SK-N-SH (cell line): Measurements from ENCODE around the gene PRRC2B. TPM values are rescaled to one million over a fixed set of nuclear protein-coding genes. Genes with fewer than 3 reads are reported as not detected.

Source experiments
- CTCF ChIA-PET: fragments of 300-600, 350-600 bp; formaldehyde crosslinking; extraction: SDS; loops from one replicate; lab custom pipeline; 2021; lab: Yijun Ruan, JAX
- POLR2A ChIA-PET: fragments of 350-600 bp; sonication (Branson Sonifier 250); formaldehyde crosslinking; extraction: SDS; loops from one replicate; lab custom pipeline; 2020; ENCODE audit warnings: antibody characterized with exemption, inconsistent platforms; lab: Yijun Ruan, JAX
- DNase-seq: peaks from one replicate; pipeline ENCODE4 v3.0.0; 2012
- H2AFZ ChIP-seq: fragments of 200-600 bp; sonication (generic); 2 replicates; pipeline ENCODE4 v1.8.1; 2016; ENCODE audit warnings: antibody characterized with exemption, mild to moderate bottlenecking, low read depth
- H3F3A ChIP-seq: fragments of 200-600 bp; sonication (generic); replicated peaks from 2 replicates; pipeline ENCODE3; 2016; ENCODE audit warnings: antibody characterized with exemption, mild to moderate bottlenecking; ENCODE audit not compliant: insufficient read depth
- H3K27ac ChIP-seq, 2 experiments: fragments of 200-500 bp in 1 of 2; fragments of 200-600 bp in 1 of 2; sonication (Bioruptor generic) in 1 of 2; sonication (generic), shearing (Covaris generic) in 1 of 2; 2 replicates each; pipeline versions ENCODE4 v1.5.1 to v1.6.1; 2014 to 2016; ENCODE audit warnings: low read depth in 2 of 2, inconsistent platforms in 1 of 2, low read length in 1 of 2, mild to moderate bottlenecking in 1 of 2, mixed read lengths in 1 of 2
- H3K27me3 ChIP-seq: fragments of 200-600 bp; sonication (generic), shearing (Covaris generic); 2 replicates; pipeline ENCODE4 v1.6.1; 2016; ENCODE audit warnings: mixed run types; ENCODE audit not compliant: insufficient read depth
- H3K36me3 ChIP-seq, 2 experiments: fragments of 200-500 bp in 1 of 2; fragments of 200-600 bp in 1 of 2; sonication (Bioruptor generic) in 1 of 2; sonication (generic) in 1 of 2; replicated peaks in 1 of 2; 2 replicates each; pipeline versions ENCODE3 to v1.5.1; 2014 to 2016; ENCODE audit warnings: low read length in 1 of 2, mild to moderate bottlenecking in 1 of 2; ENCODE audit not compliant: insufficient read depth in 2 of 2, control insufficient read depth in 1 of 2
- H3K4me1 ChIP-seq, 2 experiments: fragments of 200-500 bp in 1 of 2; fragments of 200-600 bp in 1 of 2; sonication (Bioruptor generic) in 1 of 2; sonication (generic), shearing (Covaris generic) in 1 of 2; 2 replicates each; pipeline versions ENCODE4 v1.5.1 to v1.6.1; 2014 to 2016; ENCODE audit warnings: low read depth in 1 of 2, low read length in 1 of 2, mixed run types in 1 of 2; ENCODE audit not compliant: insufficient read depth in 2 of 2, control insufficient read depth in 1 of 2
- H3K4me2 ChIP-seq: fragments of 200-600 bp; sonication (generic), shearing (Covaris generic); 2 replicates; pipeline ENCODE4 v1.6.1; 2017; ENCODE audit warnings: mixed run types
- H3K4me3 ChIP-seq, 2 experiments: fragments of 200-500 bp in 1 of 2; fragments of 200-600 bp in 1 of 2; sonication (Bioruptor generic) in 1 of 2; sonication (generic), shearing (Covaris generic) in 1 of 2; 2 replicates each; pipeline versions ENCODE4 v1.5.1 to v1.8.1; 2014 to 2016; ENCODE audit warnings: low read depth in 2 of 2, inconsistent platforms in 1 of 2, low read length in 1 of 2, mild to moderate bottlenecking in 1 of 2, mixed read lengths in 1 of 2, moderate library complexity in 1 of 2
- H3K79me2 ChIP-seq: fragments of 200-600 bp; sonication (generic); 2 replicates; pipeline ENCODE4 v1.8.1; 2017; ENCODE audit warnings: mild to moderate bottlenecking; ENCODE audit not compliant: insufficient read depth
- H3K9ac ChIP-seq: fragments of 200-600 bp; sonication (generic); 2 replicates; pipeline ENCODE4 v1.6.1; 2017; ENCODE audit warnings: mixed run types
- H3K9me2 ChIP-seq: fragments of 200-600 bp; sonication (generic); 2 replicates; pipeline ENCODE4 v1.6.1; 2017; ENCODE audit warnings: mixed run types
- H3K9me3 ChIP-seq: fragments of 200-600 bp; sonication (generic); 2 replicates; pipeline ENCODE4 v1.6.1; 2017; ENCODE audit warnings: mixed run types, mild to moderate bottlenecking, moderate library complexity
- H4K20me1 ChIP-seq: fragments of 200-600 bp; sonication (generic); 2 replicates; pipeline ENCODE4 v1.6.1; 2017; ENCODE audit warnings: mild to moderate bottlenecking, mixed run types; ENCODE audit not compliant: insufficient read depth
- EP300 ChIP-seq, 2 experiments: IDR thresholded peaks; 2 replicates each; pipeline versions ENCODE4 v1.4.0 to v1.6.1; 2012; ENCODE audit warnings: borderline replicate concordance in 1 of 2, low read depth in 1 of 2, low read length in 1 of 2
- FOXJ3 ChIP-seq: sonication (generic); formaldehyde crosslinking; IDR thresholded peaks from 2 replicates; pipeline ENCODE4 v1.5.1; 2020; ENCODE audit warnings: mild to moderate bottlenecking, missing genetic modification reagents
- FOXM1 ChIP-seq: IDR thresholded peaks from 2 replicates; pipeline ENCODE4 v1.4.0; 2012; ENCODE audit warnings: low read depth, mild to moderate bottlenecking
- IRF3 ChIP-seq: fragments of 150-350 bp; IDR thresholded peaks from 2 replicates; pipeline ENCODE4 v1.6.1; 2016; ENCODE audit warnings: mild to moderate bottlenecking, low read depth, low read length
- JUND ChIP-seq: IDR thresholded peaks from 2 replicates; pipeline ENCODE4 v1.4.0; 2012
- MAX ChIP-seq: IDR thresholded peaks from 2 replicates; pipeline ENCODE4 v1.4.0; 2012; ENCODE audit warnings: low read depth
- MEF2A ChIP-seq: IDR thresholded peaks from 2 replicates; pipeline ENCODE4 v1.4.0; 2012; ENCODE audit warnings: low read depth, borderline replicate concordance
- MXI1 ChIP-seq: IDR thresholded peaks from 2 replicates; pipeline ENCODE4 v1.6.1; 2012; ENCODE audit warnings: mild to moderate bottlenecking, low read depth, low read length, improper control_type of control experiment
- NFIC ChIP-seq: IDR thresholded peaks from 2 replicates; pipeline ENCODE4 v1.4.0; 2012; ENCODE audit warnings: borderline replicate concordance
- PBX3 ChIP-seq: IDR thresholded peaks from 2 replicates; pipeline ENCODE4; 2012
- POLR2AphosphoS5 ChIP-seq: IDR thresholded peaks from 2 replicates; pipeline ENCODE4 v1.6.1; 2012; ENCODE audit warnings: low read depth, low read length
- RAD21 ChIP-seq: IDR thresholded peaks from 2 replicates; pipeline ENCODE4 v1.6.1; 2012; ENCODE audit warnings: mild to moderate bottlenecking, low read length
- REST ChIP-seq: IDR thresholded peaks from 2 replicates; pipeline ENCODE4 v1.6.1; 2012; ENCODE audit warnings: mild to moderate bottlenecking, low read depth, low read length, moderate library complexity
- RFX5 ChIP-seq: IDR thresholded peaks from 2 replicates; pipeline ENCODE4 v1.6.1; 2012; ENCODE audit warnings: mild to moderate bottlenecking, improper control_type of control experiment, low read length
- RXRA ChIP-seq: IDR thresholded peaks from 2 replicates; pipeline ENCODE4 v1.4.0; 2012; ENCODE audit warnings: low read depth, mild to moderate bottlenecking, borderline replicate concordance
- SIN3A ChIP-seq: IDR thresholded peaks from 2 replicates; pipeline ENCODE4 v1.6.1; 2012; ENCODE audit warnings: low read depth, mild to moderate bottlenecking, low read length, moderate library complexity, borderline replicate concordance
- SMC3 ChIP-seq: IDR thresholded peaks from 2 replicates; pipeline ENCODE4 v1.6.1; 2012; ENCODE audit warnings: low read depth, low read length, improper control_type of control experiment
- TEAD4 ChIP-seq: IDR thresholded peaks from 2 replicates; pipeline ENCODE4 v1.4.0; 2012; ENCODE audit warnings: mild to moderate bottlenecking, borderline replicate concordance; ENCODE audit not compliant: insufficient read depth
- YY1 ChIP-seq: IDR thresholded peaks from 2 replicates; pipeline ENCODE4 v1.4.0; 2012; ENCODE audit warnings: low read depth, mild to moderate bottlenecking
- ZBTB33 ChIP-seq: IDR thresholded peaks from 2 replicates; pipeline ENCODE4 v1.4.0; 2012; ENCODE audit warnings: low read depth, borderline replicate concordance
- WGBS: methylation state at CpG from one replicate; pipeline ENCODE4 v1.1.6; 2017; ENCODE audit warnings: low lambda C conversion rate; 5-methylcytosine and 5-hydroxymethylcytosine counted together
- polyA plus RNA-seq, 3 experiments: library from polyadenylated mRNA; depleted of rRNA; stranded (reverse); fragments of >200 nt; gene quantifications; 2 replicates each; pipeline ENCODE4 v1.2.3, GENCODE V29; 2012

Gene PRRC2B
- polyA plus RNA-seq, 1 of the 3 experiments (the other 2 are of a cell fraction) = 26.3 TPM

GRCh38 chr9:131469951-131470350 lies 76.1 kb downstream of the PRRC2B start:
- Histone ChIP-seq H3K4me2 (no peak overlapping the region), H3K27ac (no peak overlapping the region), H3K4me1 (no peaks in the 10 kb centered on the region), H3K27me3 (no peaks in the 10 kb centered on the region), H3K79me2 (peaks cover 93% of the 10 kb centered on the region), H3K9ac (no peak overlapping the region), H2AFZ (no peak overlapping the region), H3F3A (no peaks in the 10 kb centered on the region), H3K36me3 (peaks cover 72 to 84% of the 10 kb centered on the region in 2 experiments), H3K4me3 (no peak overlapping the region), H4K20me1 (peaks cover 49% of the 10 kb centered on the region)
- no peak for DNase-seq
- POLR2A ChIA-PET = no interaction called here
- WGBS = 98% methylated on average over 16 of the region's 16 CpGs
- no peak for TF ChIP-seq MAX
- no peak for TF ChIP-seq RXRA
- no peak for TF ChIP-seq JUND
- TF ChIP-seq REST = no peak
- TF ChIP-seq SIN3A = no peak
- no peak for TF ChIP-seq IRF3
- no peak for TF ChIP-seq NFIC
- no peak for TF ChIP-seq PBX3
- TF ChIP-seq SMC3 = no peak
- TF ChIP-seq, all 33 proteins: peak for 0
- H3K9me2 ChIP-seq = no peaks in the 10 kb centered on the region
- CTCF ChIA-PET = interaction anchor here (1.1 to 2.1 kb wide), 3 partner anchors 9 to 120 kb away, joined by 3 to 10 read pairs (median 4); no protein-coding TSS in a partner anchor
- no peaks in the 10 kb centered on the region for H3K9me3 ChIP-seq

- WGBS = 97% methylated on average over 11 of the region's 12 CpGs
- Histone ChIP-seq H3K79me2 (peaks cover 90% of the 10 kb centered on the region), H3F3A (no peaks in the 10 kb centered on the region), H3K27me3 (no peaks in the 10 kb centered on the region), H3K36me3 (peaks cover 70 to 84% of the 10 kb centered on the region in 2 experiments), H3K4me2 (no peak overlapping the region), H2AFZ (no peak overlapping the region), H3K4me1 (no peaks in the 10 kb centered on the region), H4K20me1 (peaks cover 53% of the 10 kb centered on the region), H3K4me3 (no peak overlapping the region), H3K9me3 (no peaks in the 10 kb centered on the region), H3K27ac (no peak overlapping the region), H3K9ac (no peak overlapping the region), H3K9me2 (no peaks in the 10 kb centered on the region)
- ChIA-PET POLR2A (no interaction called here), CTCF (interaction anchor here (1.2 to 2.1 kb wide), 2 partner anchors 8 to 121 kb away, joined by 4 to 10 read pairs; no protein-coding TSS in a partner anchor)
- DNase-seq = no peak
- no peak for TF ChIP-seq YY1
- TF ChIP-seq MXI1 = no peak
- TF ChIP-seq EP300 (IDR thresholded peaks at IDR 0.05; ENCODE audit: borderline replicate concordance in 1 of 2, low read depth in 1 of 2, low read length in 1 of 2) = no peak
- TF ChIP-seq MEF2A = no peak
- TF ChIP-seq MAX = no peak
- TF ChIP-seq FOXM1 = no peak
- TF ChIP-seq RFX5 = no peak
- TF ChIP-seq RAD21 = no peak
- no peak for TF ChIP-seq POLR2AphosphoS5
- TF ChIP-seq FOXJ3 (CRISPR knock-in tag) = no peak
- TF ChIP-seq SIN3A = no peak
- no peak for TF ChIP-seq TEAD4
- no peak for TF ChIP-seq ZBTB33
- TF ChIP-seq NFIC = no peak
Measured at GRCh38 chr9:131470581-131470991, 76.7 kb downstream of the PRRC2B start.
